ENCODE data around the gene AVPR2.

AVPR2 gene

GRCh38 chrX:153871946-153872878, 32.3 kb upstream of the AVPR2 start:
- no peak for DNase-seq

- peak; percentile 96 for DNase-seq
Observed at GRCh38 chrX:153873282-153874084, 31.0 kb upstream of the AVPR2 start.

GRCh38 chrX:153874085-153874365, 30.4 kb upstream of the AVPR2 start:
- DNase-seq, result no peak

GRCh38 chrX:153874366-153875125, 29.9 kb upstream of the AVPR2 start:
- DNase-seq, result no peak

GRCh38 chrX:153875391-153876111, 28.9 kb upstream of the AVPR2 start:
- DNase-seq, result peak; percentile 77

- DNase-seq, result no peak
Observed at GRCh38 chrX:153876112-153876491, 28.4 kb upstream of the AVPR2 start.

- DNase-seq, result no peak
Observed at GRCh38 chrX:153877571-153878261, 26.8 kb upstream of the AVPR2 start.

- peak; percentile 41 for DNase-seq
Observed at GRCh38 chrX:153878345-153878744, 26.1 kb upstream of the AVPR2 start.

- DNase-seq, result peak; percentile 91
Observed at GRCh38 chrX:153878969-153879653, 25.4 kb upstream of the AVPR2 start.

- DNase-seq, result no peak
Observed at GRCh38 chrX:153879741-153880439, 24.6 kb upstream of the AVPR2 start.

GRCh38 chrX:153880440-153880815, 24.0 kb upstream of the AVPR2 start:
- peak; percentile 24 for DNase-seq

- peak; percentile 27 for DNase-seq
Observed at GRCh38 chrX:153881281-153881680, 23.2 kb upstream of the AVPR2 start.

- DNase-seq, result peak; percentile 53
Observed at GRCh38 chrX:153882086-153882498, 22.4 kb upstream of the AVPR2 start.

- DNase-seq, result no peak
Observed at GRCh38 chrX:153882557-153882956, 21.9 kb upstream of the AVPR2 start.

GRCh38 chrX:153883163-153883843, 21.2 kb upstream of the AVPR2 start:
- DNase-seq, result peak; percentile 27

GRCh38 chrX:153884136-153884535, 20.3 kb upstream of the AVPR2 start:
- peak; percentile 15 for DNase-seq

- DNase-seq, result peak; percentile 37
Observed at GRCh38 chrX:153884590-153884989, 19.9 kb upstream of the AVPR2 start.

- peak; percentile 78 for DNase-seq
Observed at GRCh38 chrX:153885208-153885787, 19.2 kb upstream of the AVPR2 start.
